ENCODE data around the gene KIRREL3. TPM values are rescaled to one million over a fixed set of nuclear protein-coding genes. Genes with fewer than 3 reads are reported as not detected.

KIRREL3 gene
- polyA plus RNA-seq, 4 donors, result 1.5 to 2.1 (median 2.0) TPM

DNA sequence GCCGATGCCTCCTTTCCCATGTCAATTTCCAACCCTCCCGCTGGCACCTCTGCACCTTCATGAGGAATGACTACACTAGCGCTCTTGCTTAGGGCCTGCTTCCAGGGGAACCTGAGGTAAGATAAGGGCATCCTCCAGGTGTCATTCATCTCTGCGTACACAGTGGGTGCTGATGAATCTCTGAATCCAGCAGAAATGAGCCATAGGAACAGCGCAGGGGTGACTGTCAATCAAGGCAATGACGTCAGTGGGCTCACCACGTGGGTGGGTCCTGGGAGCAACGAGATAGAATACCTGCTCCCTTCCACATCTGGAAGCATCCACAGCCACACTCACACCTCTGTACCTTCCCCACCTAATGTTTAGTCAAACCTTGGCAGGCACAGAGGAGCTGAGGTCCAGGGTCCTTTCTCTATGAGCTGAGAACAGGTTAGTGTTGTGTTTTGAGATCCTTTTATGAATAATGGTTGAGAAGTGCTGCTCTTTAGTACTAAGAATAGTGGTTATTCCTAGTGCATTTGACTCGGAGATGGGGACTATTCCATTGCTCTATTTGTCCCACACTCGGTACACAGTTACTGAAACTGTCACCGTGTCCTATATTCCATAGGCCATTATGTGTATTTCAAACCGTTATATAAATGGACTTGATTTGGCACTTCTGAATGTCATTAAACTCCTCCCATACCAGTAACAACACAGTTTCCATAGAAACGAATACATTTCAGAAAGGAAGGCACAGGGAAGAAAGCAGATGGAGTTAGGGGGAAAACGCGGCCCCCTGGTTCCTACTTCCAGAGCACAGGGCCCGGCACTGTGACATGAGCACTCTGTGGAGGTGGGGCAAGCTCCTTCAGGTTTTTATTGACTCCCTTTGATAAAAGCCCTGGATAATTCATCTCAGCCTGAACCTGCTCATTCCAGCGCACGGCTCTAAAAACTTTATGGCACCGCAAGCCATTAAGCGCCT is 451.7 kb downstream of the KIRREL3 start:
- no peak for DNase-seq (ENCODE audit: low read depth in 4 of 4, low spot score in 2 of 4)

DNA sequence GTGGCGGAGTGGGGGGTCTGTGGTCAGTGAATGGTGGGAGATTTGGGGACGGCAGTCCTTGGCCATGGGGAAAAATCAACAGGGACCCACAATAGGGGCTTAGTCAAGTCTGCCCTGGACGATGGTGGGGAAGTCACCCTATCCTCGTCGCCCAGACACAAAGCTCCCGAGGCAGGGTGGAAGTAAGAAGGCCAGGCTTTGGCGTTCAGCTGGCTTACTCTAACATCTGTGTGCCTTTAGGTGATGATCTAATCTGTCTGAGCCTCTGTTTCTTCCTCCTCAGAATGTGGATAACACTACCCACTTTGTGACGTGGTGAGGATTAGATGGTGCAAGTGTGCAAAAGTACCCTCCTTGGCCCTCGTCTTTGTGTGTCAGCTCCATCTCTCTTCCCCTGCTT is 452.9 kb downstream of the KIRREL3 start:
- no peak for DNase-seq (ENCODE audit: low read depth in 4 of 4, low spot score in 2 of 4)

DNA sequence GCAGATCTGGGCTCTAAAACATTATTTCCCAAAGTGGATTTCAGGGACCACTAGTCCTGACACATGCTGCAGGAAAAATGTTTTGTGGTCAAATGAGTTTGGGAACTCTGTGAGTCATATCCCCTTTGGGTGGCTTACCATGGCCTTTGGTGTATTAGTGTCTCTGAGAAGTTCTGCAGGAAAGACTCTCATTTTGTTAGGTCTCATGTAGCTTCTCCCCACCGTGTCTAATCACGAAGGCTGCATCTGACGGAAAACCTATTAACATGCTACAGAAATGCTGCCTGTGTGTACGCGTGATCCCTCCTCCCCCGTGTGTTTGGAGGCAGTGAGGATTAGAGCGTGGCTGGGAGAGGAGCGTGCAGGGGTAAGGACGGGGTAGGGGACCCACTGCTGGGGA is 453.4 kb downstream of the KIRREL3 start:
- DNase-seq (ENCODE audit: low read depth in 4 of 4, low spot score in 2 of 4), result no peak

DNA sequence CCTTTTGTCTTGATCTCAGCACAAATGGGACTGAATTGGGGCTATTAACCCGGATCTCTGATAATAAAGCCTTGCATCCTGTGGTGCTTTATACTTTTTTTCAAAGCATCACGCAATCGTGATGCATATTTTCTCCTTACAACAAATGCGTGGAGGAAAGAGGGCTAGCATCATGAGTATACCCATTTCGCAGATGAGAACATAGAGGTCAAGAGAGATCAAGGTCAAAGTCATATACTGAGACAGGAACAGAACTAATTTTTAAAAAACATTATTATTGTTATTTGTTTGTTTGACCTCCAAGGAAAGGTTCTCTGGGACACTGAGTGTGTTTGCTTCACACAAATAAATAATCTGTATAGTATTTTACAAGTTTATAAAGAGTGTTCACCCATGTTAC is 453.9 kb downstream of the KIRREL3 start:
- DNase-seq (ENCODE audit: low read depth in 4 of 4, low spot score in 2 of 4), result no peak

DNA sequence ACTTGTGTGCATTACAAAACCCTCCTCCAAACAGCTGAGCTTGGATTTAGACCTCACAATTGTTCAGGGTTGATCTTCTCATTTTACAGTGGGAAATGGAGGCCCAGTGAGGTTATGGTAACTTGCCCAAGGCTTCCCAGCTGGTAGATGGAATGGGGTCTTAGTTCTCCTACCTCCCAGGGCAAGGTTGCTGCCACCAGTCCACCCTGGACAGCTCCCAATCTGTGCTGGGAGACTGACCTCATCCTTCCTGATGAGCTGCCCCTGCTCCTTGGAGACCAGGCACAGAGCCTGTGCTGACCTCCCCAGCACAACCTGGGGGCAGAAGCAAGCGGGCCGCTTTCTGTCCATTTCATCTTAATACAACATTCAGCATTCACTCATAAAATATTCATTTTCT is 454.4 kb downstream of the KIRREL3 start:
- DNase-seq (ENCODE audit: low read depth in 4 of 4, low spot score in 2 of 4), result no peak

DNA sequence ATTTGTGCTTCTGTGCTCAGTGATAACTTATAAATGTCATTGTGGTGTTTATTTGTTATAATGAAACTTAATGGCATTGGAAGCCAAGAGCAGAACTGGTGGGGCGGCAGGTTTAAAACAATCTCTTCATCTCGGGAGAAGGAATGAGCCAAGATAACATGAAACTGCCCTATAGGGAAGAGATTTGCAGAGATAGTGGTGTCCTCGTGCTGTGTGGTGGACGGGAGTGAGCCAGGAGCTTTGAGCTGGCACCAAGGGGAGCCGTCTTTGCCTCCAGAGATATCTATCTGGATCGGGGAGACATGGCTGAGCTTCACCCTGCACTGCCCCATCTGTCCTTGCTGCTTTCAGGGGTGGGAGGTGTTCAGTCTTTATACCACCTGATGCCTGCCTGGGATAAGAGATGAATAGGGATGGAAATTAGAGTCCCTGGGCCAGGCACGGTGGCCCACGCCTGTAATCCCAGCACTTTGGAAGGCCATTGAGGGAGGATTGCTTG is 455.5 kb downstream of the KIRREL3 start:
- DNase-seq (ENCODE audit: low read depth in 4 of 4, low spot score in 2 of 4), result no peak

DNA sequence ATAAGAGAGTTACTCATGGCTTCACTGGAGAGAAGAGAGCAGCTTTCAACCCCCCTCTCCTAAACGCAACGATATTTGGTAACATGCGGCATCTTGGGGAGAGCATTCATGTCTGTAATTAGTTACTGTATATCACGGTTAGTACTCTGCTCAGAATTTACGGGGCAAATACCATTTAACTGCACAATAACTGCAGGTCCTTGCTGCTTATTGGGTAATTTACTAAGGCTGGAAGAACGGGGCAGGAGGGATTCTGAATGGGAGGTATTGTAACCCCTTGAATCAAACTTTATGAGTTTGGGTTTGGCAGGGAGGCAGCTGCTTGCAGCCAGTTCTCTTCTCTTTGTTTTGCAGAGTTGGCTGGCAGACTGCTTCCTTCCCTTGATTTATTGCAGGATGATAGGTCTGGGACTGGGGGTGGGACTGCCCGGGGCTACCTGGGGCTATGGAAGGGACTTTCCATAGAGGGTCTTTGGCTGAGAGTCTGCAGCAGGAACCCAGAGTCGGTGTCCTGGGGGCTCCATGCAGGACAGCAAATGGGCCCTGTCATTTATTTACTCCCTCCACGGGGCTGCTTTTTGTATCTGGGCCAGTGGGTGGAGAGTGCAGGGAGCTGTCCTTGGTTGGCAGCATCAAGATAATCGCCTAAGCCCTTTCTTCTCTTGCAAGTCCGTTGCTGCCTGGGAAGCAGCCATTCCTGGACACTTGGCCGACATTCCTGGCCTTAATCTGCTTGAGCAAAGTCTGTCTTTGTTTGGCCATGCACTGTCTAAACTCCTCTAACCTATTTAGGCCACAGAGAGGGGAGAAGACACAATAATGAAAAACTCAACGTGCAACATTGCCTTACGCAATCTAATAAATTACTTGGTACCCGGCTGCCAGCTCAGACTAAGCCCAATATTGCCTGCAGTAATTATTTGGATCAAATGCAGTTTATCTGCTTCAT is 456.2 kb downstream of the KIRREL3 start:
- peak in 3 of 4 donors; percentile 26 to 57 (median 31) for DNase-seq (ENCODE audit: low read depth in 4 of 4, low spot score in 2 of 4)

DNA sequence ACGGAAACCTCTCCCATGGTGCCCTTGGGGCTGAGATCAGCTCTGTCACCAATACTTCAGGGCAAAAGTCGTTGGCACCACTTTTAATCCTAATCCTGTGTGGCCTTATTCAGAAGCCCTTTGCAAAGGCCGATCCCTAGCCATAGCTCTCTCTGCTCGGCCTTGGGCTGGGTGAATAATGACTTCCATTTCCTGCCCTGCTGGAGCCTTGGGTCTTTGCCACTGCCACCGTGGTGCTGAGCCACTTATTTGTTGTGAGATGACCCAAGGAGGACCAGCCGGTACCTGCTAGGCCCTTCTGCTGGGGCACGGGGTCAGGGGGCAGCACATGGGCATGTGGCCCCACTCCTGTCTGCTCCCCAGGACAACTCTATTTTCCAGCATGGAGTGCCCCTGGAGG is 456.9 kb downstream of the KIRREL3 start:
- no peak for DNase-seq (ENCODE audit: low read depth in 4 of 4, low spot score in 2 of 4)

DNA sequence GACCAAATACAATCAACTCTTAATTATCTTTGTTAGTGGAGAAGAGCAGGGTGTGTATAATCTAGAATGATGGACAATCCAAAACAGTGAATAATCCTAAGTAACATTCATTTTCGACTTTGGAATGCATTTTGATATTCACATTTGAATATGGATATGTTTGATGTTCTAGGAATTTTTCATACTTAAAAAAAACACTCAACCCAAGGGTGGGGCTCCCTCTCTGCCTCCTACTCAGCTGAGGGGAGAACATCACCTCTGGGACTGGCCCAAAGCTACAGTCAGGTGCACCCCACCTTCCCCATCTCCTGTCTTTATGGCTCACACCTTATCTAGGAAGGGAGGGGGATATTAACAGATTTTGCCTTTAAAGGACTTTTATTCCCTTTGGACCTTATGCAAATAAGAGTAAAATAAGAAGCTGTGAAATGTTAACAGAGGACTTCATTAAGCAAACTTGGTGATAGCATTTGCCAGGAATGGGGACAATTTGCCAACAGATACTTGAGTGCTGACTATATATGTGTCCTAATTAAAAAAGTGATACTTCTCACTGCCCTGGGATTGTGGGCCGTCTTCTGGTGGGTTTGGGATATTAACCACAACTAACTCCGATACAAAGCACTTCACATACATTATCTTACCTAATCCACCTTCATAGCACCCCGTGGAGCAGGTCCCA is 458.1 kb downstream of the KIRREL3 start:
- DNase-seq (ENCODE audit: low read depth in 4 of 4, low spot score in 2 of 4), result no peak

DNA sequence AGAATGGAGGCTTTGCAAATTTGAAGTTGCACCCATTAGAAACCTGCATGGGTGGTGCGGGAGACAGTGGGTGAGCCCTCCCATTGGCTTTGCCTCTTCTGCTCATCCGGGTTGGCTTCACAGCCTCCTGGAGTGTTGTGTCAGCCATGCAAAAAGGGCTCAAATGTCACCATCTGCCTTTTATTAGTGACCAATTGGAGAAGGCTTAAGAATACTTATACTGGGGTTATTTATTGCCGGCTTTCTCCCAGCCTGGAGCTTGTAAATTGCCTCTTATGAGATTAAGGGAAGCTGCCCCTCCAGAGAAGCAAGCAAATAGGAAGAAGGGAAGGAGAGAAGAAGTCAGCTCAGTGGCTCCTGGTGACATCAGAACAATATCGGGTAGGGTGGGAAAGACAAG is 462.5 kb downstream of the KIRREL3 start:
- no peak for DNase-seq (ENCODE audit: low read depth in 4 of 4, low spot score in 2 of 4)

DNA sequence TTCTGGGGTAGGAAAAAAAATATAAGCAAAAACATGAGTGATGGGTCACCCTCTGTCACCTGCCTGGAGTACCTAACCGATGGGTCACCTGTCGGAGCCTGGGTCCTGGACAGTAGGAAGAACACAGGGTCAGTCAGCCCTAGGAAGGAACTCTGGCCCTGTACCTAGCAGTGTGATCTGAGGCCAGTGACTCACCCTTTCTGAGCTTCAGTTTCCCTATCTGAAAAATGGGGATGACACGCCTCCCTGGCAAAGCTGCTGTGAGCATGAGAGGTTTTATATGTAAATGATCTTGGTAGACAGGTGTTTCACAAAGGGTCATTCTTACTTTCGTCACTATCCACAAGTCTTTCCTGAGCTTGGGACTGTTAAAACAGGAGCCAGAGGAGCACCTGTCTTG is 463.1 kb downstream of the KIRREL3 start:
- DNase-seq (ENCODE audit: low read depth in 4 of 4, low spot score in 2 of 4), result no peak

DNA sequence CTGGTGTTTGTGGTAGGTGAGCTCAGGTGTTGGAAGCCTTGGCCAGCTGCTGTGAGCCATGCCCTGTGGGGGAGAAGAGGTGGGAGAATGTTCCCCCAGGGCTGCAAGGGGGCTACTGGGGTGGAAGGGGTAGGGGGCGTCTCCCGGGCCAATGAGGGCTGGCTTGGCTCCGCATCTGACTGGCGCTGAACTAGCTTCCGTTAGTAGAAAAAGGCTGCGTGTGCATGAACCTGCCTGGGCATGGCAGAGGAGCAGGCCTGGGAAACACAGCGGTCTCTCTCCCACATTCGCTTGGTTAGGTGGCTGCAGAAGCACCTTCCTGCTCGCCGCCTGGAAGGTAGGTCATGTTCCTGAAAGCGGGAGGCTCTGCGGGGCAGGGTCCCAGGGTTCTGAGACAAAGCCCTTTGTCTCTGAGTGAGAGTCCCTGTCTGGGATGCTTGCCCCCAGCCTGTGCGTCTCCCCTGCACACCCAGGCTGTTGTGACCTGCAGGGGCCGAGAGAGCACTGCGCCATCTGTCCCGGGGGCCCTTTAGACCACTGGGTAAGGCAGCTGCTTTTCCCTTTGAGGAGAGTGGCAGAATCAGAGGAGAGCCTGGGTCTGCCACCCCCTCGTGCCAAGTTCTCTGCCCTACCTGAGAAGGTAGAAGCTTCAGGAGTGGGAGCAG is 466.3 kb downstream of the KIRREL3 start:
- DNase-seq (ENCODE audit: low read depth in 4 of 4, low spot score in 2 of 4), result no peak

DNA sequence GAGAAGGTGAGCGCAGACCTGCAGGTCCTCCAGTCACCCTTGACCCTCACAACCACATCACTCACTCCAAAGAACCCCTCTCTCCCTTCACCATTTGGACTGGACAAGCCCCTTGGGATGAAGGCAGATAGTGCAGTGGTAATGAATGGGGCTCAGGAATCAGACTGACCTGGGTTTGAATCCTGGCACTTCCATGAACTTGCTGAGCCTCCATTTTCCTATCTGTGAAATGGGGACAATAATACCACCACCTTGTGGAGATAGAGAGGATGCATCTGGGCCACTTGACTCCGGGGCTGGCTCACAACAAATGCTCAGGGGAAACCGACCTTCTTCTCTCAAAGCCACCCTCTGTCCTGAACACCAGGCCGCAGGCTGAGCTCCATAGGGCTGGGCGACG is 467.0 kb downstream of the KIRREL3 start:
- DNase-seq (ENCODE audit: low read depth in 4 of 4, low spot score in 2 of 4), result no peak

DNA sequence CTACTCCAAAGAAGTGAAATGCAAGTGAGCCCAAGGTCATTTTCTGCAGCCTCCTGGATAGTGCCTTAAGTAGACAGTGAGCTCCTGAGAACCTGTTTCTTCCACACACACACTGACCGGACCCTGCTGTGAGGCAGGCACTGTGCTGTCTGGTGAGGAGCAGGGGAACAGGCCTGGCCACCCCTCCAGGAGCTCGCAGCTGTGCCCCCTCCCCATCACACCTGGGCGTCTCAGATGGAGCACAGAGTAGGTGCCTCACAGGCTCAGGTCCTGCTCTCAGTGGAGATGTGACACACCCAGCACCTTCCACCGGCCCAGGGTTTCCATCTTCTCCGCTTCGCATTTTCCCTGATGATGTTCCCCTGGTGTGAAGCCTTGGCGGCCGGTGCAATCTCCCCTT is 470.2 kb downstream of the KIRREL3 start:
- DNase-seq (ENCODE audit: low read depth in 4 of 4, low spot score in 2 of 4), result no peak

DNA sequence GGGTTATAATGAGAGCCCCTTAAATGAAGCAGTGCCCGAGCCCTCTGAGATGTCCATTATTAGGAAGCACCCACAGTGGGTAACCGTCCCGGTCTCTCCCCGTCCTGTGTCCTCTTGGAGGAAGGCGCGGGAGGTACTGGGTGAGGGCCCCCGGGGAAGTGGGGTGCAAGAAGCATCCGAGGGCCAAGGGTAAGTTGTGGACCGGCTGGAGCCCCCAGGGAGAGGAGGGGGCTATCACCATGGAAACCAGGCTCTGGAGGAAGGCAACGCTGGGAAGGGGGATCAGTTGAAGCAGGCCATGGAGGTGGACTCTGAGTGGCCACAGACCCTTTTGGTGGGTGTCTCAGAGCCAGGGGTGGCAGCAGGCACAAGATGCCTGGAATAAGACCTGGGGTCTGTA is 471.5 kb downstream of the KIRREL3 start:
- DNase-seq (ENCODE audit: low read depth in 4 of 4, low spot score in 2 of 4), result no peak

DNA sequence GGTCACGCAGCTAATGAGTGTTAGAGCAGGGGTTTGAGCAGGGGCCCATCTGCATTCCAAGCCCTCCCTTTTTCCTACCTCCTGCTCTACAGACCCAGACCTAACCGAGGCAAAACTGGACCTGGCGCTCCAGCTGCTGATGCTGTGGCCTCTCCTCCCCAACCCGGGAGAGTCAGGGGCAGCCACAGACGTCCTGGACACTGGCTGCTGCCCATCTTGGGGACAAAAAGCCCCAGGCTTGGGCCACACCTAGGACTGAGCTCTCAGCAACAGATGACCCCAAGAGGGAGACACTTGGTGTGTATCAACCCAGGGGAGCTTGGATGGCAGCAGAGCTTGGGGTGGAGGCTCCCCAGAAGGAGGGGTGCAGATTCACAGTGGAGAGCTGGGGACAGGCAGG is 472.5 kb downstream of the KIRREL3 start:
- no peak for DNase-seq (ENCODE audit: low read depth in 4 of 4, low spot score in 2 of 4)

DNA sequence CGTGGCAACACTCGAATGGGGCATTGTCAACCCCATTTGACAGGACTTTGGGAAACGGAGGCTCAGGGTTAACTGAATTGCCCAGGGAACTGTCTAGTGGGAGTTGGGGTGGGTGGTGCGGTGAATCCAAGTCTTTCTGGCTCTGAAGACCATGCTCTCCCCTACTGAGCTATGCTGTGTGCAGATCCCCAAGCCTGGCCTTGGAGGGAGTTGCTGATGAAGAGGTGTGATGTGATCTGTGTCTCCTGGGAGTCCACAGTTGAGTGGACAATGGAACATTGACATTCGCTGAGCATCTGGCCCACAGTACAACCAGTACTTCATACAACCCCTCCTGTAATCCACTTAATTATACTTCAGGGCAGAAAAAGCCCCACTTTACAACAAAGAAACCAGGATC is 472.9 kb downstream of the KIRREL3 start:
- DNase-seq (ENCODE audit: low read depth in 4 of 4, low spot score in 2 of 4), result no peak

DNA sequence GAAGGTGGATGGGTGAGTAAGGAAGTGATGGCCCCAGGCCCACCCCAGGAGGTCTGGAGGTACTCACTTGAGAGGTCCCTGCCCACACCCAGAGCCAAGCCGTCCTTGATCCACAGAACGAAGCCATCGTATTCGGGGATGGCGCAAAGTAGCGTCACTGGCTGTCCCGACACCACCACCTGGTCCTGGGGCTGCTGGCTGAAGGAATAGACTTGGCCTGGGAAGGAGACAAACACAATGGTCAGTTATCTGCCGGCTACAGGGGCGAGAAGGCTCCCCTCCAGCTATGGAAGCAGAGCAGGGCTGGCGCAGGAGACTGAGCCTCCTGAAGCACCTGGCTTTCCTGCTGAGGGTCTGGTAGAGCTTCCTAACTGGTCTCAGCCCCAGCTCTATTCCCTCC is 474.1 kb downstream of the KIRREL3 start:
- no peak for DNase-seq (ENCODE audit: low read depth in 4 of 4, low spot score in 2 of 4)

DNA sequence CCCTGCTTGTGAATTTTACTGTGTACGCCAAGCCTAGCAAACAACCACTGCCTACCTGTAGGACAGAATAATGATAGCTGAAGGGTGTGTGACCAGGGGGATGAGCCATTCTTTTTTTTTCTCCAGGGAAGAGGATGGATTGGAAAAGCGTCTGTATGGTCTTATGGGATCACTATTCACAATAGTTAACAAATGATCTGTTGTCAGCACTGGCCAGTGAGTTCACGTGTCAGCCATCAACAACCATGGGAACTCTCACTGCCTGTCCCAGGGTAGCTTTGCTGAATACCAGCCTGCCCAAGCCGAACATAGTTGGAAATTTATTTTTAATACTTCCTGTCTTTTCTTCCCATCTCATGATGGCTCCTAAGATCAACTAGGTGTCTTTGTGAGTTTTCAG is 474.9 kb downstream of the KIRREL3 start:
- DNase-seq (ENCODE audit: low read depth in 4 of 4, low spot score in 2 of 4), result no peak

DNA sequence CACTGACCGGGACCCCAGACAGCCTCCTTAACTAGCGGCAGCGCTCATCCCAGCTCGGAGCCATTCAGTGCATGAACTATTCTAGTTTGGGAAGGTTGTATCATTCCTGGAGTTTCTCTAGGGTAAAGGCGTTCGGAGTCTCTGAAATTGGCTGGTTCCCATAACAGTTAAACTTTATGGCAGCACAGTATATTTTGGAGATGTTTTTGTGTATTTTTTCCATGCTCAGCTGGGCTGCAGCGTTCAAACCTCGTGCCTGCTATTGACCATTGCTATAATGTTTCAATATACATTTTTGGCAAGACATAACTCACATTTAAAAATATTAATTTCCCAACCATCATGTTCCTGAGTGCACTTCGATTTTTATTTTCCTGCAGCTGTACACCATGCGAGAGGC is 475.4 kb downstream of the KIRREL3 start:
- no peak for DNase-seq (ENCODE audit: low read depth in 4 of 4, low spot score in 2 of 4)
